GM12878 (cell line): ENCODE measurements around the gene ATAD2B. TPM values are rescaled to one million over a fixed set of nuclear protein-coding genes. Genes with fewer than 3 reads are reported as not detected.
A peak's percentile ranks its signal among the peaks of the same experiment; 100 is the strongest.

Experiments used
- ATAC-seq: fragments of 200-7000 bp; cut with Tn5 transposase; 3 replicates; pipeline ENCODE4 v1.9.1; 2020; ENCODE audit warnings: mild to moderate bottlenecking, moderate library complexity
- BruUV-seq: library from RNA; stranded (reverse); fragments of 400-500 nt; replicated peaks from 2 replicates; lab custom pipeline; 2021; lab: Mats Ljungman, UMichigan
- CTCF ChIA-PET: fragments of 300-600 bp; sonication (Branson Sonifier 250); formaldehyde crosslinking; extraction: SDS; loops from one replicate; lab custom pipeline; 2021; ENCODE audit warnings: inconsistent platforms; lab: Yijun Ruan, JAX
- POLR2A ChIA-PET: fragments of 350-600 bp; formaldehyde crosslinking; extraction: SDS; loops from one replicate; lab custom pipeline; 2021; ENCODE audit warnings: inconsistent platforms; lab: Charles Lee
- RAD21 ChIA-PET: fragments of 300-600 bp; sonication (Branson Sonifier 250); formaldehyde crosslinking; loops from one replicate; lab custom pipeline; 2023; ENCODE audit warnings: antibody characterized with exemption; ENCODE audit not compliant: unreplicated experiment; lab: Charles Lee
- SMC1A ChIA-PET: fragments of 300-600 bp; sonication (Branson Sonifier 250); formaldehyde crosslinking; loops from one replicate; lab custom pipeline; 2023; ENCODE audit not compliant: unreplicated experiment, uncharacterized antibody; lab: Charles Lee
- DNase-seq: peaks from one replicate; pipeline ENCODE4 v3.0.0-alpha.2; 2011; ENCODE audit warnings: low read depth, low spot score
- FAIRE-seq: peaks from 3 replicates; lab custom pipeline; 2011; peaks lifted over from hg19 to GRCh38; lab: Jason Lieb, UNC
- H2AFZ ChIP-seq: 2 replicates; pipeline ENCODE4 v1.6.0; 2011; ENCODE audit warnings: low read depth, low read length, control low read depth; ENCODE audit not compliant: control insufficient read depth
- H3K27ac ChIP-seq: 2 replicates; pipeline ENCODE4 v1.5.1; 2011; ENCODE audit warnings: control low read depth; ENCODE audit not compliant: control insufficient read depth, insufficient read depth
- H3K27me3 ChIP-seq, 2 experiments: replicated peaks in 1 of 2; 2 replicates each; pipeline versions ENCODE4 v1.6.0 to v1.6.1; 2011; ENCODE audit warnings: low read length in 1 of 2; ENCODE audit not compliant: control insufficient read depth in 2 of 2, insufficient read depth in 2 of 2
- H3K36me3 ChIP-seq, 2 experiments: 2 replicates each; pipeline ENCODE4 v1.5.1; 2011; ENCODE audit warnings: low read length in 1 of 2; ENCODE audit not compliant: control insufficient read depth in 2 of 2, insufficient read depth in 2 of 2
- H3K4me1 ChIP-seq: 2 replicates; pipeline ENCODE4 v1.6.1; 2011; ENCODE audit warnings: mild to moderate bottlenecking, low read length, moderate library complexity, mixed read lengths; ENCODE audit not compliant: control insufficient read depth, insufficient read depth
- H3K4me2 ChIP-seq: 2 replicates; pipeline ENCODE4 v1.6.0; 2011; ENCODE audit warnings: control low read depth; ENCODE audit not compliant: control insufficient read depth, insufficient read depth
- H3K4me3 ChIP-seq: fragments of 200-600 bp; sonication (generic); 2 replicates; pipeline ENCODE4 v1.5.1; 2016
- H3K79me2 ChIP-seq: 2 replicates; pipeline ENCODE4 v1.6.0; 2011; ENCODE audit warnings: low read length; ENCODE audit not compliant: control insufficient read depth, insufficient read depth
- H3K9ac ChIP-seq: 2 replicates; pipeline ENCODE4 v1.8.0; 2011; ENCODE audit warnings: low read length, control low read depth, mixed read lengths; ENCODE audit not compliant: control insufficient read depth, insufficient read depth
- H3K9me3 ChIP-seq: replicated peaks from 3 replicates; pipeline ENCODE4 v1.5.1; 2011; ENCODE audit warnings: mild to moderate bottlenecking, low read length; ENCODE audit not compliant: control insufficient read depth, insufficient read depth
- H4K20me1 ChIP-seq: 2 replicates; pipeline ENCODE4 v1.6.0; 2011; ENCODE audit not compliant: control insufficient read depth, insufficient read depth
- BHLHE40 ChIP-seq, 2 experiments: fragments of 450-650 bp in 1 of 2; IDR thresholded peaks; 2 replicates each; pipeline ENCODE4 v1.6.1; 2011 to 2017; ENCODE audit warnings: low read depth in 2 of 2, borderline replicate concordance in 1 of 2, improper control_type of control experiment in 1 of 2, low read length in 1 of 2, mild to moderate bottlenecking in 1 of 2
- CBX3 ChIP-seq: fragments of 200-600 bp; sonication (generic); IDR thresholded peaks from 2 replicates; pipeline ENCODE4 v1.6.1; 2016; ENCODE audit warnings: low read depth, borderline replicate concordance
- CHD4 ChIP-seq: fragments of 200-600 bp; sonication (generic); IDR thresholded peaks from 2 replicates; pipeline ENCODE4 v1.6.1; 2016; ENCODE audit warnings: mild to moderate bottlenecking
- EGR1 ChIP-seq, 2 experiments: IDR thresholded peaks; 1 replicate in 1 of 2; 2 replicates in 1 of 2; pipeline ENCODE4 v1.6.1; 2011 to 2012; ENCODE audit warnings: low read depth in 2 of 2, low read length in 2 of 2, borderline replicate concordance in 1 of 2, mild to moderate bottlenecking in 1 of 2, moderate library complexity in 1 of 2
- FOS ChIP-seq: IDR thresholded peaks from 3 replicates; pipeline ENCODE4 v1.6.1; 2011; ENCODE audit warnings: borderline replicate concordance; ENCODE audit not compliant: insufficient read length; ENCODE audit errors: extremely low read depth
- PBX3 ChIP-seq: IDR thresholded peaks from 2 replicates; pipeline ENCODE4 v1.6.1; 2011; ENCODE audit warnings: mild to moderate bottlenecking, low read depth, low read length, moderate library complexity; ENCODE audit not compliant: insufficient replicate concordance
- PKNOX1 ChIP-seq: fragments of 450-650 bp; IDR thresholded peaks from 2 replicates; pipeline ENCODE4 v1.6.1; 2016; ENCODE audit warnings: mild to moderate bottlenecking
- POU2F2 ChIP-seq: IDR thresholded peaks from 3 replicates; pipeline ENCODE4 v1.6.1; 2011; ENCODE audit warnings: low read depth, mild to moderate bottlenecking, low read length, borderline replicate concordance
- RAD21 ChIP-seq: IDR thresholded peaks from 2 replicates; pipeline ENCODE4 v1.6.1; 2011; ENCODE audit warnings: mild to moderate bottlenecking, low read depth, low read length, moderate library complexity; ENCODE audit not compliant: insufficient read depth
- SMAD1 ChIP-seq: fragments of 450-650 bp; IDR thresholded peaks from 2 replicates; pipeline ENCODE4 v1.6.1; 2018; ENCODE audit warnings: mild to moderate bottlenecking, low read depth; ENCODE audit not compliant: partially characterized antibody
- SMARCA5 ChIP-seq: fragments of 450-650 bp; IDR thresholded peaks from 2 replicates; pipeline ENCODE4 v1.6.1; 2017; ENCODE audit warnings: mild to moderate bottlenecking
- TCF12 ChIP-seq: IDR thresholded peaks from 2 replicates; pipeline ENCODE4 v1.6.1; 2011; ENCODE audit warnings: low read depth, mild to moderate bottlenecking, low read length
- TCF7 ChIP-seq: IDR thresholded peaks from 2 replicates; pipeline ENCODE4 v1.6.1; 2014; ENCODE audit warnings: antibody characterized with exemption, borderline replicate concordance
- YY1 ChIP-seq: IDR thresholded peaks from 2 replicates; pipeline ENCODE4 v1.6.1; 2011; ENCODE audit warnings: low read depth, mild to moderate bottlenecking, low read length
- WGBS: methylation state at CpG from one replicate; pipeline ENCODE4 v1.1.6; 2016; ENCODE audit warnings: low lambda C conversion rate; ENCODE audit not compliant: insufficient replicate concordance, insufficient coverage; ENCODE audit errors: missing lambda C conversion rate; 5-methylcytosine and 5-hydroxymethylcytosine counted together
- in situ Hi-C: fragments of 300-500 bp; cut with MboI; formaldehyde crosslinking; loops from 9 replicates; pipeline ENCODE4 v1.14.3; 2018; ENCODE audit warnings: mixed read lengths
- intact Hi-C: fragments of 100-400 bp; cut with micrococcal nuclease; formaldehyde crosslinking; loops from one replicate; pipeline ENCODE4 v1.14.2; 2022; ENCODE audit not compliant: unreplicated experiment
- polyA plus RNA-seq, 11 experiments: library from polyadenylated mRNA; depleted of rRNA in 4 of 11; unstranded in 6 of 11; stranded (reverse) in 5 of 11; fragments of >200 nt; fragmentation: Nextera tagmentation in 4 of 11; fragmentation: Illumina TruSeq in 1 of 11; extraction: Ambion mirVana in 4 of 11; extraction: Trizol in 1 of 11; gene quantifications; 1 replicate in 1 of 11; 2 replicates in 10 of 11; pipeline versions ENCODE4 v1.2.1 to v1.2.3, GENCODE V29; 2011 to 2016; ENCODE audit warnings: inconsistent platforms in 2 of 11, missing spikeins in 2 of 11, low read depth in 1 of 11
- total RNA-seq, 4 experiments: library from RNA; depleted of rRNA in 3 of 4; stranded (reverse); fragments of >200 nt in 3 of 4; fragmentation: Illumina TruSeq in 1 of 4; extraction: Trizol in 1 of 4; gene quantifications; 2 replicates each; pipeline versions ENCODE4 v1.2.1 to v1.2.3, GENCODE V29; 2013 to 2021
- TF ChIP-seq, protein P1 (sequence below): fragments of 450-650 bp; IDR thresholded peaks from 2 replicates; pipeline ENCODE4 v1.6.1; 2017; ENCODE audit warnings: low read depth, mild to moderate bottlenecking, moderate library complexity

ATAD2B gene
- total and polyA plus RNA-seq, 10 of the 15 experiments (the other 5 are each of a cell fraction or from before 2014, with no cell fraction given) = 3.6 to 29.9 (median 16.8) TPM

DNA sequence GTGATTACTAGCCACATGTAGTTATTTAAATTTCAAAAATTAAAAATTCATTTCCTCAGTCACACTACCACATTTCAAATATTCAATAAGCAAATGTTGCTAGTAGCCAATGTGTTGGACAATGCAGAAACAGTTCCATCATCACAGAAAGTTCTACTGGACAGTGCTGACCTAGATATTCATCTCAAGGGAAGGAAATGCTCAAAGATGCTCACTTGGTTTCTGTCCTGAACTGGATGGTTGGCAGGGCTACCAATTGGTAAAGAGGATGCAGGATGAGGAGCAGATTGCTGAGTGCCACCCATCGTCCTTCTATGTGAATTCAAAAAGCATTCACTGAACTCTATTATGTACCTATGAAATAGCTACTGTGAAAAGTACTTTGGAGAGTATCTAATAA is 7.3 kb upstream of the ATAD2B start (continued):
- TF ChIP-seq PBX3 = no peak
- TF ChIP-seq, all 136 proteins: peak for 0

GRCh38 chr2:23926290-23926749 is 603 bp downstream of the ATAD2B start:
- ChIA-PET SMC1A (interaction anchor here (0.6 to 5.5 kb wide), 25 partner anchors 9 to 424 kb away, joined by 3 to 83 read pairs (median 9); partner anchors contain the start of genes SF3B6, TP53I3, UBXN2A and WDCP), RAD21 (interaction anchor here (0.7 to 6.9 kb wide), 34 partner anchors 8 to 458 kb away, joined by 3 to 111 read pairs (median 6); partner anchors contain the start of genes FAM228B, FKBP1B, SF3B6 and TP53I3), POLR2A (interaction anchor here (0.6 to 6.5 kb wide), 17 partner anchors 11 to 433 kb away, joined by 3 to 97 read pairs (median 5); partner anchors contain the start of genes SF3B6, TP53I3, UBXN2A and WDCP), CTCF (interaction anchor here (0.6 to 5.1 kb wide), 22 partner anchors 8 to 416 kb away, joined by 3 to 121 read pairs (median 6); partner anchors contain the start of genes FKBP1B, SF3B6, TP53I3 and UBXN2A)
- H3K27ac ChIP-seq = peak overlapping the region; percentile 99
- WGBS = under 1% methylated on average over 34 of the region's 39 CpGs
- H3K4me3 ChIP-seq = peak overlapping the region; percentile 75
- H3K9me3 ChIP-seq = no peaks in the 10 kb centered on the region
- no TSS peak for BruUV-seq
- no peaks in the 10 kb centered on the region; a peak in 1 of 4 replicates for H3K36me3 ChIP-seq
- FAIRE-seq (no peak), ATAC-seq (peak; percentile 52), DNase-seq (no peak)
- no peaks in the 10 kb centered on the region for H4K20me1 ChIP-seq
- peak overlapping the region; percentile 51; the same call in 1 of the 2 replicates for H3K4me2 ChIP-seq
- peak overlapping the region; percentile 96 for H3K9ac ChIP-seq
- H3K27me3 ChIP-seq = no peaks in the 10 kb centered on the region
- H3K4me1 ChIP-seq = peaks cover 10% of the 10 kb centered on the region
- in situ Hi-C loops = no loop called here
- H2AFZ ChIP-seq = peak overlapping the region; percentile 68
- intact Hi-C loops = loop anchor here (1.0 to 5.0 kb wide), 6 partner anchors 34 to 196 kb away; partner anchors contain the start of genes FAM228B, FKBP1B, PFN4 and SF3B6
- peaks cover 69% of the 10 kb centered on the region for H3K79me2 ChIP-seq
- no peak for TF ChIP-seq RAD21
- TF ChIP-seq BHLHE40 (IDR thresholded peaks at IDR 0.05; ENCODE audit: borderline replicate concordance in 1 of 2, low read depth in 2 of 2, low read length in 1 of 2) = no peak
- TF ChIP-seq CBX3 = no peak
- no peak for TF ChIP-seq FOS
- no peak for TF ChIP-seq PKNOX1
- no peak for TF ChIP-seq EGR1 (IDR thresholded peaks at IDR 0.05; ENCODE audit: borderline replicate concordance in 1 of 2, low read depth in 2 of 2, low read length in 2 of 2)
- TF ChIP-seq YY1 = no peak; the same call in 1 of the 2 replicates
- TF ChIP-seq TCF7 = no peak
- no peak for TF ChIP-seq CHD4
- TF ChIP-seq SMAD1 = no peak
- no peak for TF ChIP-seq TCF12
- TF ChIP-seq POU2F2 = no peak
- TF ChIP-seq SMARCA5 = no peak
- TF ChIP-seq, protein P1, sequence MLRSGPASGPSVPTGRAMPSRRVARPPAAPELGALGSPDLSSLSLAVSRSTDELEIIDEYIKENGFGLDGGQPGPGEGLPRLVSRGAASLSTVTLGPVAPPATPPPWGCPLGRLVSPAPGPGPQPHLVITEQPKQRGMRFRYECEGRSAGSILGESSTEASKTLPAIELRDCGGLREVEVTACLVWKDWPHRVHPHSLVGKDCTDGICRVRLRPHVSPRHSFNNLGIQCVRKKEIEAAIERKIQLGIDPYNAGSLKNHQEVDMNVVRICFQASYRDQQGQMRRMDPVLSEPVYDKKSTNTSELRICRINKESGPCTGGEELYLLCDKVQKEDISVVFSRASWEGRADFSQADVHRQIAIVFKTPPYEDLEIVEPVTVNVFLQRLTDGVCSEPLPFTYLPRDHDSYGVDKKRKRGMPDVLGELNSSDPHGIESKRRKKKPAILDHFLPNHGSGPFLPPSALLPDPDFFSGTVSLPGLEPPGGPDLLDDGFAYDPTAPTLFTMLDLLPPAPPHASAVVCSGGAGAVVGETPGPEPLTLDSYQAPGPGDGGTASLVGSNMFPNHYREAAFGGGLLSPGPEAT = peak; percentile 54; the same call in 1 of the 2 replicates
